NK-92 treated with Interleukin-12 subunit alpha and Interleukin-12 subunit beta, amount 100 ng/mL, for 24 hours (cell line): ENCODE data around the gene ANAPC5.

Source experiments
- DNase-seq: peaks from one replicate; lab custom pipeline; 2025; lab: John Stamatoyannopoulos, UW

ANAPC5 gene

GRCh38 chr12:121366063-121366459, 13.8 kb upstream of the ANAPC5 start:
- DNase-seq: no peak

DNA sequence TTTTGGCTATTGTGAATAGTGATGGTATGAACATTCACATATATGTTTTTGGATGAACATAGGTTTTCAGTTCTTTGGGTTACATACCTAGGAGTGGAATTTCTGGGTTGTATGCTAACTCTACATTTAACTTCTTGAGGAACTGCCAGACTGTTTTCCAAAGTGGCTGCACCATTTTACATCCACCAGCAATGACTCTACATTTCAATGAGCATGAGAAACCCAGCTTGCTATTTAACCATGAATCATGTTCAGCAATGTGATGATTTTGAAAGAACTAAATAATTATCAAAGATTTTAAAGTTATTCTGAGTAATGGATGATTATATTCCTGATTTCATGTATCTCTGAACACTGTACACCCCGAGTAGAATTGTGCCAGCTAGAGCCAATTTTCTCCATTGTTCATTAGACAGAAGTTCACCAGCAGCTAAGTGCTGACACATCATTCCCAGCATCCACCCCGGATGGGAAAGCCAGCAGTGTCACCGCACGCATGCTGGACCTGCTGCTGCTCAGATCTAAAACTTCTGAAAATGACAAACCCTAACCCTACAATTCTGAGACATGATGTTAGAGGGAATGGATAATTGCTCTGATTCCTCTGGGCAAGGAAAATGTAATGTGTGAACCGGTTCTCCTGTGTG, 13.3 kb upstream of the ANAPC5 start:
- DNase-seq: no peak

DNA sequence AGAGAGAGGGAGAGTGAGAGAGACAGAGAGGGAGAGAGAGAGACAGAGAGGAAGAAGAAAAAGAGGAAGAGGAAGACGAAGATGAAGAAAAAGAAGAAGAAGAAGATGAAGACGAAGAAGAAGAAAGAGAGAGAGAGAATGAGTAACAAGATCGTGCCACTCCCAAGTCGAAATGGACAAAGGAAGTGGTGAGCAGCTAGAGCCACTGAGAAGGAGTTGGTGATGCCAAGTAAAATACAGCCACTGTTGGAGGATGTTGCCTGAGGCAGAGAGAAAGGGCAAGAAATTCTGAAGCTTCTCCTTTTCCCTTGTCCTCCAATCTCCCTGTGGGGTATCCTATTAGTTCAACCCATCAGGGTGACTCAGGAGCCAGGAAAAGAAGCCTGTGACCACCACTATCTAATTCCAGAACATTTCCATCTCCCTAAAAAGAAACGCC, 12.5 kb upstream of the ANAPC5 start:
- no peak for DNase-seq

DNA sequence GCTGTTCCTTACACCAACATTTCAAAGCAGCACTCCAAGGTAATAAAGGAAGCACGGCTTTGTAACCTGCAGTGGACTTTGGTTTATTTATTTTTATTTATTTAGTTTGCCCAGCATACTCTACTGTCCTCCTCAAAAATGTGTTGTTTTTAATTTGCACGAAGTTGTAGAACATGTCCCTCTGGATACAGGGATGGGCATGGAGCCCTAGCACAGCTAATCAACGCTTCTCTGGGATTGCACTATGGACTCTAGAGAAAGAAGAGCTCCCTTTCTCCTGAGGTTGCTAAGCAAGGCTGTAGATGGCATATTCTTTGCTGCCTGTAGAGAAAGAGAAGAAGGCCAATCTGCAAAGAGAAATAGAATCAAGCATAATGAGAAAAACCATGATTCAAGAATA, 5.9 kb upstream of the ANAPC5 start:
- DNase-seq: no peak

DNA sequence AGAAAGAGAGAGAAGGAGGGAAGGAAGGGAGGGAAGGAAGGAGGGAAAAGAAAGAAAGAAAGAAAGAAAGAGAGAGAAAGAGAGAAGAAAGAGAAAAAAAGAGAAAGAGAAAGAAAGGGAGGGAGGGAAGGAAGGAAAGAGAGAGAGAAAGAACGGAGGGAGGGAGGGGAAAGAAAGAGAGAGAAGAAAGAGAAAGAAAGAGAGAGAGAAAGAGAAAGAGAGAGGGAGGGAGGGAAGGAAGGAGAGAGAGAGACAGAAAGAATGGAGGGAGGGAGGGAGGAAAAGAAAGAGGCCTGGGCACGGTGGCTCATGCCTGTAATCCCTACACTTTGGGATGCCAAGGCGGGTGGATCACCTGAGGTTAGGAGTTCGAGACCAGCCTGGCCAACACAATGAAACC, 5.1 kb upstream of the ANAPC5 start:
- no peak for DNase-seq

GRCh38 chr12:121356657-121357056, 4.4 kb upstream of the ANAPC5 start:
- DNase-seq: no peak

DNA sequence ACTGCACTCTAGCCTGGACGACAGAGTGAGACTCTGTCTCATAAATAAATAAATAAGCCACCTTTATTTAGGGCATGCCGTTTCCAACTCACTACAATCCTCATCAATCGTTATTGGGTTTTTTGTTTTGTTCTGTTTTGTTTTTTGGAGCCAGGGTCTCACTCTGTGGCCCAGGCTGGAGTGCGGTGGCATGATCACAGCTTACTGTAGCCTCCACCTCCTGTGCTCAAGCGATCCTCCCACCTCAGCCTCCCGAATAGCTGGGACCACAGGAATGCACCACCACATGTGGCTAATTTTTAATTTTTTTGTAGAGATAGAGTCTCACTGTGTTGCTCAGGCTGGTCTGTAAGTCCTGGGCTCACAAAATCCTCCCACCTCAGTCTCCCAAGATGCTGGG, 3.6 kb upstream of the ANAPC5 start:
- DNase-seq: no peak

DNA sequence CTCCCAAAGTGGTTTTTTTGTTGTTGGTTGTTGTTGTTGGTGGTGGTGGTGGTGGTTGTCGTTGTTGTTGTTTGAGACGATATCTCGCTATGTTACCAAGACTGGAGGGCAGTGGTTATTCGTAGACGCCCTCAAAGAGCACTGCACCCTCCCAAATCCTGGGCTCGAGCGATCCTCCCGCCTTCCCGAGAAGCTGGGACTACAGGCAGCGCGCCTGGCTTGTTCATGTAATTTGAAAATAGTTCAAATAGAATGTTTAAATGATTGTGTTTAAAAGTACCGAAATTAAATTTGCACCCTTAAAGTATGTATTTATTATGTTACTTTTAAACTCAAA, 439 bp upstream of the ANAPC5 start:
- no peak for DNase-seq

- DNase-seq: no peak
Measured at GRCh38 chr12:121346747-121347146, 5.5 kb downstream of the ANAPC5 start.

DNA sequence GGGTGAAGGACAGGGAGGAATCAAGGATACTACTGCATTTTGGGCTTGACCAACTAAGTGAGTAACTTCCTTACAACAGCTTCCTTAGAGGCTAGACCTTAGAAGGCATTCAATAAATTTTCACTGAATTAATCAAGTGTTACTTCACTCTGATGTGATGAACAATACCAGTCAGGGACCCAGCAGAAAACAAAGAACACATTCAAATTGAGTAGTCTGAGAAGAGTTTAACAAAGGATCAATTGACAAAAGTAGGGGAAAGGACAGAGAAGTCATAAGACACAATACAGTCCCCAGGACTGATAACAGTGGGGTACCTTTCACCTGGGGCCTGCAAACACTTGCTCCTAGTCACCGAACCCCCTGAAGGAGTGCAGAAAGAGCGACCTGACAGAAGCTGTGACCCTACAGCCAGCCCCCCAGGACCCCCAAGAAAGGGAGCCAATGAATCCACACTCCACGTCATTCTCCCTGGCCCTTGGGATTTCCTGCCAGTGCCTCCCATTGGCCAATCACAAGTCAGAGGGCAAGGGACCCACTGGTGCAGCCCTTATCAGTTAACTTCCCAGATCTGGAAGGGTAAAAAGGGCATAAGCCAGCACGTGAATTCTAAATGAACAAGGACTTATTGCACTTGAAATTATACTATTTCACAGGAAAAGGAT, 6.9 kb downstream of the ANAPC5 start:
- no peak for DNase-seq

GRCh38 chr12:121344506-121344905, 7.7 kb downstream of the ANAPC5 start:
- no peak for DNase-seq

DNA sequence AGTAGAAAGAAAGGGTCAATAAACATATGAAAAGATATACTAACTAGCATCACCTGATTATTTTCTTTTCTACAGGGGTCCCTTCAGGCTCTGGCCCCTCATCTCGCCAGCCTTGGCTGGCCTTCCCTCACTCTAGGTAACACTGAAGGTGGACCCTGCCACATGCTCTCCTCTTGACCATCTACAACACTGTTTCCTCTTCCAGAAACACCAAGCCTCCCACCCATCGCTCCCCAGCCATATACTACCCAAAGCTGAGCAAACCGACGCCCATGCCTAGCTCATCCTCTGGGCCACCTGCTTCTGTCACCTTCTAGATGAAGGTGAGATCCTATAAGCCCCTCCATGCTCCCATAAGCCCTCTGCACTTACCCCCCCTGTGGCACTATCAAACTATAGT, 14.8 kb downstream of the ANAPC5 start:
- no peak for DNase-seq

GRCh38 chr12:121334513-121335343, 17.5 kb downstream of the ANAPC5 start:
- no peak for DNase-seq

- no peak for DNase-seq
Measured at GRCh38 chr12:121333747-121334146, 18.5 kb downstream of the ANAPC5 start.

DNA sequence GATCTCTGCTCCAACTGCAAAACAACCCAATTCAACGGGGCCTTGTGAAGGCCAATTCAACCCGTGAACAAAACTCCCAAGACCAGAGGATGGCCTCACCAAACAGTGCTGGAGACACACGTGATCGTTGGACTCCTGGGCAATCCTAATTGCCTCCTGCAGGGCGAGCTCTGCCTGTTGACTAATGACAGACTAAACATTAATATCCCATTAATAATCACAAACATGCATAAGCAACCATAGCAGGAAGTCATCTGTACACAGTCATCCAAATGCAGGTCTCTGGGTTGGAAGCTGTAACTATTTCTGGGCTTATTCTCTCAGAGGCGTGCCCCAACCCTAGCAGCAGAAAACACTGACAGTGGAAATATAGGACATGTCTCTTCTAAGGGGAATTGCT, 21.0 kb downstream of the ANAPC5 start:
- no peak for DNase-seq

DNA sequence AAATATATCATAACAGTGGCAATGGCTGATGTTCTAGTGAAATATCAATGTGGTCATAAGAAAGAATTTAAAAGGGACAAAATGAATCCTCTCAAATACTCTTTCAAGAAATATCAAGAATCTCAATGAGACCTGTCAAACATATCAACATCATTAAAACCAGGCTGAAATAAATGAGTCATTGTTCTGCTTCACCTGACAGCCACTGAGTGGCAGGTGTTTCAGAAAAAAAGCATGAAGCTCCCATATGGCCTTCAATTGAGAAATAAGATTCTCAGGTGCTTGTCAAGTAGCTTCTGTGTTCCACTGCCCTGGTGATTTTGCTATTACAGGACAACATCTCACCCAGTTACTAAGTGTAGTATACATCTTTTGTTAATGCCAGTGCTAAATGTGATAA, 21.5 kb downstream of the ANAPC5 start:
- DNase-seq: no peak

DNA sequence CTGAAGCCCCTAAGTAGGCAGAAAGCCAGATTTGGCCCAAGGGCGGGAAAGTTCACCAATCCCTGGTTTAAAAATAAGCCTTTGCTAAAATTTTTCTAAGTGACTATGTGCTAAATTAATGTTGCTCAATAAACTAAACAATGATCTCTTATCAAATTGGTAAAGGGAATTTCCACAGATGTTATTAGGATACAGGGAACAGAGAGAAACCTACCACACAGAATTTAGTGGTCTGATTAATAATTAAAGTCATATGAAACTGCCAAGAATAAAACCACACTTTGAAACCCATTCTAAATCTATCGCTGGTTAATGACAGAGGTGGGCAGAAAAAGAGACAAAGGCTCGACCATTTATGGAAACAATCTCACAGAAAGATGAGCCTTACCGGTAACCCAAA, 22.0 kb downstream of the ANAPC5 start:
- DNase-seq: no peak

DNA sequence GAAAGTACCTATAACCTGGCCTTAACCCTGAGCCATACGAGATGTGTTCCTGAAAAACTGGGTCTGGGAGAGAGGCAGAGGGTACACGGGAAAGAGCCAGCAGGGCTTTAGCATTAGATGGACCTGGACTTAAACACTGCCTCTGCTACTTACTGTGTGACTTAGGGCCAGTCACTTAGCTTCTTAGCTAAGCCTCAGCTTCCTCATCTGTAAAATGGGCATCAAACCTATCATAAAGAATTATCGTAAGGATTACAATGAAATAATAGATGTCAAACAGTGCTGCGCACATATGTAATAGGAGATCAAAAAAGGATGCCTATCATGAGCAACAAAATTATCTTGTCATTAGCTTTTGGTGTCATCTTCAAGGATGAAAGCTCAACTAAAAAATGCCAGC, 23.6 kb downstream of the ANAPC5 start:
- no peak for DNase-seq

- DNase-seq: no peak
Measured at GRCh38 chr12:121326996-121327674, 25.1 kb downstream of the ANAPC5 start.

DNA sequence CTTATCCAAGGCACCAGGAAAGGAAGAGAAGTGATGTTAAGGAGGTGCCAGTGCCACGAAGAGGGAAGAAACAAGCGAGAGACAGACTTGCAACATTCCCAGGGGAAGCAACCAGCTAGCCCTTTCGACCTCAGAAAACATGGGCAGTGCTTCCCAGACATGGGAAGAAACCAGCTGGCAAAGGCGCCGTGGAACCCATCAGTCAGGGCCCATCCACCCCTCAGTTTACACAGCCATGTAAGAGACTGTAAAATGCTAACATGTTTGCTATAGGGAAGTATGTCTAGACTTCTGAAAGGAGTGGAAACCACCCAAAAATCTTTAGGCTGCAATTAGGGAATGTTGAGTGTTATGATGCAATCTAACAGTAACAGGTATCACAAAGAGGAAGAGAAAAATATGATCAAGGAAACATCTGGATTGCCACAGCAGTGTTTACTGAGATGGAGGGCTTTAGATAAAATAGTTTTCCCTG, 26.3 kb downstream of the ANAPC5 start:
- DNase-seq: no peak

DNA sequence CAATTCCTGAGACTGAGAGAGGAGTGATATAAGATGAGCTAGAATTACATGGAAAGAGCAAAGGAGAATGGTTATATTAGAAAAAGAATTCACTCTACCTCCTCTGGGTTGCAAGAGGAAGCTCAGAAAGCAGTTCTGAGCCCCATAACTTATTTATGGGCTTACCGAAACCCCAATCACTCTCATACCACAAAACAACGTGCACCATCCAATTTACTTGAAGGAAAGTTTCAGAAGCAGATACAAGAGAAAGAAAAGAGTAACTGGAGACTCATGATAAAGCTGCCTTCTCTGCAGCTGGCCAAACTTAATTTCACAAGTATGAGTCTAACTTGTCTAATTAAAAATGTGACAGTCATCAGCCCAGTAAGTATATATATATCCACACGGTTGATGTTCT, 28.3 kb downstream of the ANAPC5 start:
- DNase-seq: no peak

- DNase-seq: no peak
Measured at GRCh38 chr12:121318121-121318520, 34.1 kb downstream of the ANAPC5 start.

GRCh38 chr12:121314431-121314830, 37.8 kb downstream of the ANAPC5 start:
- no peak for DNase-seq
